SK-N-SH (cell line): ENCODE results near the gene STK32A. TPM values are rescaled to one million over a fixed set of nuclear protein-coding genes. Genes with fewer than 3 reads are reported as not detected.

Source experiments
- CTCF ChIA-PET: fragments of 300-600, 350-600 bp; formaldehyde crosslinking; extraction: SDS; loops from one replicate; lab custom pipeline; 2021; lab: Yijun Ruan, JAX
- POLR2A ChIA-PET: fragments of 350-600 bp; sonication (Branson Sonifier 250); formaldehyde crosslinking; extraction: SDS; loops from one replicate; lab custom pipeline; 2020; ENCODE audit warnings: antibody characterized with exemption, inconsistent platforms; lab: Yijun Ruan, JAX
- DNase-seq: peaks from one replicate; pipeline ENCODE4 v3.0.0; 2012
- H2AFZ ChIP-seq: fragments of 200-600 bp; sonication (generic); 2 replicates; pipeline ENCODE4 v1.8.1; 2016; ENCODE audit warnings: antibody characterized with exemption, mild to moderate bottlenecking, low read depth
- H3F3A ChIP-seq: fragments of 200-600 bp; sonication (generic); replicated peaks from 2 replicates; pipeline ENCODE3; 2016; ENCODE audit warnings: antibody characterized with exemption, mild to moderate bottlenecking; ENCODE audit not compliant: insufficient read depth
- H3K27ac ChIP-seq, 2 experiments: fragments of 200-500 bp in 1 of 2; fragments of 200-600 bp in 1 of 2; sonication (Bioruptor generic) in 1 of 2; sonication (generic), shearing (Covaris generic) in 1 of 2; 2 replicates each; pipeline versions ENCODE4 v1.5.1 to v1.6.1; 2014 to 2016; ENCODE audit warnings: low read depth in 2 of 2, inconsistent platforms in 1 of 2, low read length in 1 of 2, mild to moderate bottlenecking in 1 of 2, mixed read lengths in 1 of 2
- H3K27me3 ChIP-seq: fragments of 200-600 bp; sonication (generic), shearing (Covaris generic); 2 replicates; pipeline ENCODE4 v1.6.1; 2016; ENCODE audit warnings: mixed run types; ENCODE audit not compliant: insufficient read depth
- H3K36me3 ChIP-seq, 2 experiments: fragments of 200-500 bp in 1 of 2; fragments of 200-600 bp in 1 of 2; sonication (Bioruptor generic) in 1 of 2; sonication (generic) in 1 of 2; replicated peaks in 1 of 2; 2 replicates each; pipeline versions ENCODE3 to v1.5.1; 2014 to 2016; ENCODE audit warnings: low read length in 1 of 2, mild to moderate bottlenecking in 1 of 2; ENCODE audit not compliant: insufficient read depth in 2 of 2, control insufficient read depth in 1 of 2
- H3K4me1 ChIP-seq, 2 experiments: fragments of 200-500 bp in 1 of 2; fragments of 200-600 bp in 1 of 2; sonication (Bioruptor generic) in 1 of 2; sonication (generic), shearing (Covaris generic) in 1 of 2; 2 replicates each; pipeline versions ENCODE4 v1.5.1 to v1.6.1; 2014 to 2016; ENCODE audit warnings: low read depth in 1 of 2, low read length in 1 of 2, mixed run types in 1 of 2; ENCODE audit not compliant: insufficient read depth in 2 of 2, control insufficient read depth in 1 of 2
- H3K4me2 ChIP-seq: fragments of 200-600 bp; sonication (generic), shearing (Covaris generic); 2 replicates; pipeline ENCODE4 v1.6.1; 2017; ENCODE audit warnings: mixed run types
- H3K4me3 ChIP-seq, 2 experiments: fragments of 200-500 bp in 1 of 2; fragments of 200-600 bp in 1 of 2; sonication (Bioruptor generic) in 1 of 2; sonication (generic), shearing (Covaris generic) in 1 of 2; 2 replicates each; pipeline versions ENCODE4 v1.5.1 to v1.8.1; 2014 to 2016; ENCODE audit warnings: low read depth in 2 of 2, inconsistent platforms in 1 of 2, low read length in 1 of 2, mild to moderate bottlenecking in 1 of 2, mixed read lengths in 1 of 2, moderate library complexity in 1 of 2
- H3K79me2 ChIP-seq: fragments of 200-600 bp; sonication (generic); 2 replicates; pipeline ENCODE4 v1.8.1; 2017; ENCODE audit warnings: mild to moderate bottlenecking; ENCODE audit not compliant: insufficient read depth
- H3K9ac ChIP-seq: fragments of 200-600 bp; sonication (generic); 2 replicates; pipeline ENCODE4 v1.6.1; 2017; ENCODE audit warnings: mixed run types
- H3K9me2 ChIP-seq: fragments of 200-600 bp; sonication (generic); 2 replicates; pipeline ENCODE4 v1.6.1; 2017; ENCODE audit warnings: mixed run types
- H3K9me3 ChIP-seq: fragments of 200-600 bp; sonication (generic); 2 replicates; pipeline ENCODE4 v1.6.1; 2017; ENCODE audit warnings: mixed run types, mild to moderate bottlenecking, moderate library complexity
- H4K20me1 ChIP-seq: fragments of 200-600 bp; sonication (generic); 2 replicates; pipeline ENCODE4 v1.6.1; 2017; ENCODE audit warnings: mild to moderate bottlenecking, mixed run types; ENCODE audit not compliant: insufficient read depth
- CHD2 ChIP-seq: fragments of 150-350 bp; IDR thresholded peaks from 2 replicates; pipeline ENCODE4 v1.6.1; 2018; ENCODE audit warnings: low read length; ENCODE audit not compliant: partially characterized antibody
- ELF1 ChIP-seq: IDR thresholded peaks from 2 replicates; pipeline ENCODE4 v1.4.0; 2012
- EP300 ChIP-seq, 2 experiments: IDR thresholded peaks; 2 replicates each; pipeline versions ENCODE4 v1.4.0 to v1.6.1; 2012; ENCODE audit warnings: borderline replicate concordance in 1 of 2, low read depth in 1 of 2, low read length in 1 of 2
- FOSL2 ChIP-seq: IDR thresholded peaks from 2 replicates; pipeline ENCODE4 v1.4.0; 2012; ENCODE audit warnings: low read depth, mild to moderate bottlenecking, moderate library complexity, borderline replicate concordance
- FOXM1 ChIP-seq: IDR thresholded peaks from 2 replicates; pipeline ENCODE4 v1.4.0; 2012; ENCODE audit warnings: low read depth, mild to moderate bottlenecking
- GATA2 ChIP-seq: sonication (generic); formaldehyde crosslinking; IDR thresholded peaks from 2 replicates; pipeline ENCODE4 v1.5.0; 2020; ENCODE audit warnings: mild to moderate bottlenecking, missing genetic modification reagents
- MEF2A ChIP-seq: IDR thresholded peaks from 2 replicates; pipeline ENCODE4 v1.4.0; 2012; ENCODE audit warnings: low read depth, borderline replicate concordance
- MXI1 ChIP-seq: IDR thresholded peaks from 2 replicates; pipeline ENCODE4 v1.6.1; 2012; ENCODE audit warnings: mild to moderate bottlenecking, low read depth, low read length, improper control_type of control experiment
- NFIC ChIP-seq: IDR thresholded peaks from 2 replicates; pipeline ENCODE4 v1.4.0; 2012; ENCODE audit warnings: borderline replicate concordance
- POLR2AphosphoS5 ChIP-seq: IDR thresholded peaks from 2 replicates; pipeline ENCODE4 v1.6.1; 2012; ENCODE audit warnings: low read depth, low read length
- RCOR1 ChIP-seq: fragments of 150-350 bp; IDR thresholded peaks from 2 replicates; pipeline ENCODE4 v1.6.1; 2017; ENCODE audit warnings: antibody characterized with exemption, low read length
- SIN3A ChIP-seq: IDR thresholded peaks from 2 replicates; pipeline ENCODE4 v1.6.1; 2012; ENCODE audit warnings: low read depth, mild to moderate bottlenecking, low read length, moderate library complexity, borderline replicate concordance
- TEAD4 ChIP-seq: IDR thresholded peaks from 2 replicates; pipeline ENCODE4 v1.4.0; 2012; ENCODE audit warnings: mild to moderate bottlenecking, borderline replicate concordance; ENCODE audit not compliant: insufficient read depth
- USF1 ChIP-seq: IDR thresholded peaks from 2 replicates; pipeline ENCODE4 v1.4.0; 2012; ENCODE audit warnings: low read depth, borderline replicate concordance
- ZBTB33 ChIP-seq: IDR thresholded peaks from 2 replicates; pipeline ENCODE4 v1.4.0; 2012; ENCODE audit warnings: low read depth, borderline replicate concordance
- WGBS: methylation state at CpG from one replicate; pipeline ENCODE4 v1.1.6; 2017; ENCODE audit warnings: low lambda C conversion rate; 5-methylcytosine and 5-hydroxymethylcytosine counted together
- polyA plus RNA-seq, 3 experiments: library from polyadenylated mRNA; depleted of rRNA; stranded (reverse); fragments of >200 nt; gene quantifications; 2 replicates each; pipeline ENCODE4 v1.2.3, GENCODE V29; 2012
- TF ChIP-seq, protein P1 (sequence below): fragments of 150-350 bp; IDR thresholded peaks from 2 replicates; pipeline ENCODE4 v1.6.1; 2017; ENCODE audit warnings: antibody characterized with exemption, low read length, low read depth, borderline replicate concordance
- TF ChIP-seq, protein P2 (sequence below): fragments of 150-350 bp; IDR thresholded peaks from 2 replicates; pipeline ENCODE4 v1.6.1; 2016; ENCODE audit warnings: mild to moderate bottlenecking, low read depth, low read length

The STK32A gene
- polyA plus RNA-seq, 1 of the 3 experiments (the other 2 are of a cell fraction), result 0.20 TPM

GRCh38 chr5:147189109-147189424, 45.8 kb upstream of the STK32A start:
- no peak overlapping the region for H3K4me2 ChIP-seq

More at GRCh38 chr5:147189109-147189424, 45.8 kb upstream of the STK32A start:
- H3K79me2 ChIP-seq, result no peaks in the 10 kb centered on the region
- H3K36me3 ChIP-seq, result no peaks in the 10 kb centered on the region
- POLR2A ChIA-PET, result interaction anchor here (0.8 to 1.0 kb wide), 2 partner anchors 91 to 223 kb away, joined by 3 to 4 read pairs; no protein-coding TSS in a partner anchor
- H4K20me1 ChIP-seq, result no peaks in the 10 kb centered on the region
- no peak overlapping the region for H2AFZ ChIP-seq
- H3K9ac ChIP-seq, result no peak overlapping the region
- H3F3A ChIP-seq, result no peaks in the 10 kb centered on the region
- CTCF ChIA-PET, result interaction anchor here (0.6 to 9.3 kb wide), 100 partner anchors 9 to 1003 kb away, joined by 3 to 145 read pairs (median 5); partner anchors contain the start of gene PPP2R2B
- peak overlapping the region in 1 of 2 experiments; percentile 44; a peak in 1 of 4 replicates for H3K4me3 ChIP-seq
- H3K9me2 ChIP-seq, result no peaks in the 10 kb centered on the region
- DNase-seq, result no peak
- no peaks in the 10 kb centered on the region for H3K9me3 ChIP-seq
- H3K27ac ChIP-seq, result no peak overlapping the region
- WGBS, result 2% methylated on average over 2 of the region's 2 CpGs
- no peaks in the 10 kb centered on the region for H3K27me3 ChIP-seq
- H3K4me1 ChIP-seq, result peaks cover 4 to 7% of the 10 kb centered on the region in 2 experiments; a peak in 2 of 4 replicates
- TF ChIP-seq FOXM1 (no peak), FOSL2 (no peak), CHD2 (no peak), ELF1 (no peak), TEAD4 (no peak), ZBTB33 (no peak), EP300 (IDR thresholded peaks at IDR 0.05; ENCODE audit: borderline replicate concordance in 1 of 2, low read depth in 1 of 2, low read length in 1 of 2) (no peak), SIN3A (no peak), MEF2A (no peak), USF1 (no peak), GATA2 (CRISPR knock-in tag) (no peak), POLR2AphosphoS5 (no peak), RCOR1 (no peak), MXI1 (no peak), NFIC (no peak)
- TF ChIP-seq, protein P1, sequence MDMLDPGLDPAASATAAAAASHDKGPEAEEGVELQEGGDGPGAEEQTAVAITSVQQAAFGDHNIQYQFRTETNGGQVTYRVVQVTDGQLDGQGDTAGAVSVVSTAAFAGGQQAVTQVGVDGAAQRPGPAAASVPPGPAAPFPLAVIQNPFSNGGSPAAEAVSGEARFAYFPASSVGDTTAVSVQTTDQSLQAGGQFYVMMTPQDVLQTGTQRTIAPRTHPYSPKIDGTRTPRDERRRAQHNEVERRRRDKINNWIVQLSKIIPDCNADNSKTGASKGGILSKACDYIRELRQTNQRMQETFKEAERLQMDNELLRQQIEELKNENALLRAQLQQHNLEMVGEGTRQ, result no peak
- TF ChIP-seq, protein P2, sequence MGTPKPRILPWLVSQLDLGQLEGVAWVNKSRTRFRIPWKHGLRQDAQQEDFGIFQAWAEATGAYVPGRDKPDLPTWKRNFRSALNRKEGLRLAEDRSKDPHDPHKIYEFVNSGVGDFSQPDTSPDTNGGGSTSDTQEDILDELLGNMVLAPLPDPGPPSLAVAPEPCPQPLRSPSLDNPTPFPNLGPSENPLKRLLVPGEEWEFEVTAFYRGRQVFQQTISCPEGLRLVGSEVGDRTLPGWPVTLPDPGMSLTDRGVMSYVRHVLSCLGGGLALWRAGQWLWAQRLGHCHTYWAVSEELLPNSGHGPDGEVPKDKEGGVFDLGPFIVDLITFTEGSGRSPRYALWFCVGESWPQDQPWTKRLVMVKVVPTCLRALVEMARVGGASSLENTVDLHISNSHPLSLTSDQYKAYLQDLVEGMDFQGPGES, result no peak
